Neural cell (in vitro differentiated cells): Measurements from ENCODE around the gene NOTCH4. TPM values are rescaled to one million over a fixed set of nuclear protein-coding genes. Genes with fewer than 3 reads are reported as not detected.

Experiments used
- H2AFZ ChIP-seq: fragments of 200-600, 300-800 bp; sonication (generic), shearing (Covaris generic); 2 replicates; pipeline ENCODE4 v1.6.0; 2014; ENCODE audit warnings: low read depth, mild to moderate bottlenecking, antibody characterized with exemption, low read length, moderate library complexity
- H3F3A ChIP-seq: fragments of 200-600 bp; shearing (Covaris generic); 2 replicates; pipeline ENCODE4 v1.6.1; 2016; ENCODE audit warnings: mild to moderate bottlenecking, moderate library complexity, mixed read lengths, antibody characterized with exemption, low read length; ENCODE audit not compliant: insufficient read depth, poor library complexity, severe bottlenecking
- H3K27ac ChIP-seq: fragments of 200-600, 300-800 bp; sonication (generic), shearing (Covaris generic); 2 replicates; pipeline ENCODE4 v1.5.1; 2014; ENCODE audit warnings: mild to moderate bottlenecking, low read length, moderate library complexity
- H3K27me3 ChIP-seq: fragments of 300-800, 200-600 bp; sonication (generic), shearing (Covaris generic); 2 replicates; pipeline ENCODE4 v1.6.0; 2014; ENCODE audit warnings: mild to moderate bottlenecking, low read depth, low read length, moderate library complexity; ENCODE audit not compliant: insufficient read depth
- H3K36me3 ChIP-seq: fragments of 300-800, 200-600 bp; sonication (generic), shearing (Covaris generic); 2 replicates; pipeline ENCODE4 v1.5.1; 2014; ENCODE audit warnings: mild to moderate bottlenecking, antibody characterized with exemption, low read length, moderate library complexity; ENCODE audit not compliant: insufficient read depth
- H3K4me2 ChIP-seq: fragments of 300-800, 200-600 bp; sonication (generic), shearing (Covaris generic); 2 replicates; pipeline ENCODE4 v1.6.0; 2014; ENCODE audit warnings: mild to moderate bottlenecking, low read length
- H3K4me3 ChIP-seq: fragments of 300-800, 200-600 bp; sonication (generic), shearing (Covaris generic); 2 replicates; pipeline ENCODE4 v1.5.1; 2014; ENCODE audit warnings: mild to moderate bottlenecking, low read length, moderate library complexity
- H3K79me2 ChIP-seq: fragments of 200-600 bp; shearing (Covaris generic); replicated peaks from 2 replicates; pipeline ENCODE4 v1.6.0; 2014; ENCODE audit warnings: mild to moderate bottlenecking, low read length, moderate library complexity; ENCODE audit not compliant: insufficient read depth
- H3K9ac ChIP-seq: fragments of 300-800, 200-600 bp; sonication (generic), shearing (Covaris generic); 2 replicates; pipeline ENCODE4 v1.6.1; 2016; ENCODE audit warnings: mild to moderate bottlenecking, low read length, mixed read lengths
- H3K9me2 ChIP-seq: fragments of 200-600 bp; shearing (Covaris generic); 2 replicates; pipeline ENCODE4 v1.6.1; 2016; ENCODE audit warnings: mild to moderate bottlenecking, low read length, mixed read lengths; ENCODE audit not compliant: insufficient read depth
- H3K9me3 ChIP-seq: fragments of 200-600, 300-800 bp; sonication (generic), shearing (Covaris generic); 2 replicates; pipeline ENCODE4 v1.6.1; 2016; ENCODE audit warnings: mild to moderate bottlenecking, mixed run types, low read length, moderate library complexity, mixed read lengths
- H4K20me1 ChIP-seq: fragments of 200-600 bp; shearing (Covaris generic); 2 replicates; pipeline ENCODE4 v1.6.1; 2016; ENCODE audit warnings: mild to moderate bottlenecking, mixed run types; ENCODE audit not compliant: insufficient read depth
- CTCF ChIP-seq: fragments of 450-650 bp; IDR thresholded peaks from 2 replicates; pipeline ENCODE4 v1.5.1; 2014; ENCODE audit warnings: antibody characterized with exemption, mild to moderate bottlenecking, moderate library complexity; ENCODE audit not compliant: poor library complexity, severe bottlenecking
- EP300 ChIP-seq: fragments of 450-650 bp; conservative IDR thresholded peaks from 2 replicates; pipeline ENCODE4 v1.6.1; 2014; ENCODE audit warnings: antibody characterized with exemption, mild to moderate bottlenecking, moderate library complexity; ENCODE audit not compliant: poor library complexity, severe bottlenecking
- EZH2 ChIP-seq: fragments of 200-600, 300-800 bp; shearing (Covaris generic), sonication (generic); IDR thresholded peaks from 2 replicates; pipeline ENCODE4 v1.6.1; 2014; ENCODE audit warnings: antibody characterized with exemption, low read length, borderline replicate concordance, mild to moderate bottlenecking; ENCODE audit not compliant: insufficient read depth, poor library complexity, severe bottlenecking
- MXI1 ChIP-seq: fragments of 450-650 bp; conservative IDR thresholded peaks from 2 replicates; pipeline ENCODE4 v1.6.1; 2014; ENCODE audit warnings: antibody characterized with exemption, mild to moderate bottlenecking; ENCODE audit not compliant: poor library complexity, severe bottlenecking
- POLR2AphosphoS5 ChIP-seq: IDR thresholded peaks from 2 replicates; pipeline ENCODE4 v1.6.1; 2012
- RAD21 ChIP-seq: fragments of 450-650 bp; conservative IDR thresholded peaks from 2 replicates; pipeline ENCODE4 v1.6.1; 2014; ENCODE audit warnings: antibody characterized with exemption, mild to moderate bottlenecking, moderate library complexity
- REST ChIP-seq: IDR thresholded peaks from 2 replicates; pipeline ENCODE4 v1.6.1; 2012; ENCODE audit warnings: borderline replicate concordance
- SMC3 ChIP-seq: fragments of 450-650 bp; conservative IDR thresholded peaks from 2 replicates; pipeline ENCODE4 v1.6.1; 2014; ENCODE audit warnings: antibody characterized with exemption, mild to moderate bottlenecking, moderate library complexity; ENCODE audit not compliant: poor library complexity
- TAF1 ChIP-seq: IDR thresholded peaks from 2 replicates; pipeline ENCODE4 v1.6.1; 2012; ENCODE audit warnings: low read depth
- polyA plus RNA-seq: library from polyadenylated mRNA; depleted of rRNA; stranded (reverse); fragments of >200 nt; gene quantifications from 2 replicates; pipeline ENCODE4 v1.2.3, GENCODE V29; 2014

The NOTCH4 gene
- polyA plus RNA-seq, 1 donor from 2014 or later, result 5.5 TPM

- Histone ChIP-seq H4K20me1 (no peaks in the 10 kb centered on the region), H3K4me3 (no peak overlapping the region), H3K27me3 (peaks cover 47% of the 10 kb centered on the region), H3K4me2 (no peak overlapping the region), H3K9ac (no peak overlapping the region), H3K36me3 (no peaks in the 10 kb centered on the region), H3K9me3 (no peaks in the 10 kb centered on the region), H3K27ac (no peak overlapping the region), H3K79me2 (no peaks in the 10 kb centered on the region), H3K9me2 (no peaks in the 10 kb centered on the region), H3F3A (no peaks in the 10 kb centered on the region), H2AFZ (no peak overlapping the region)
- TF ChIP-seq EZH2 (no peak), SMC3 (no peak)
These were observed 75.4 kb downstream of the NOTCH4 start for GRCh38 chr6:32148289-32149091.

GRCh38 chr6:32147401-32148132, 76.3 kb downstream of the NOTCH4 start:
- Histone ChIP-seq H3K9me3 (no peaks in the 10 kb centered on the region), H3K79me2 (no peaks in the 10 kb centered on the region), H3K27me3 (peaks cover 47% of the 10 kb centered on the region), H3K36me3 (no peaks in the 10 kb centered on the region), H2AFZ (no peak overlapping the region), H3K4me2 (no peak overlapping the region), H4K20me1 (no peaks in the 10 kb centered on the region), H3K4me3 (no peak overlapping the region), H3F3A (no peaks in the 10 kb centered on the region), H3K27ac (no peak overlapping the region), H3K9ac (no peak overlapping the region), H3K9me2 (no peaks in the 10 kb centered on the region)
- no peak for TF ChIP-seq REST
- TF ChIP-seq CTCF, result no peak
- TF ChIP-seq MXI1, result no peak
- TF ChIP-seq SMC3, result no peak
- TF ChIP-seq EP300, result no peak
- TF ChIP-seq EZH2, result no peak
- no peak for TF ChIP-seq POLR2AphosphoS5
- no peak for TF ChIP-seq RAD21
- TF ChIP-seq TAF1, result no peak
